Measurements from ENCODE around the gene RNF26. TPM values are rescaled to one million over a fixed set of nuclear protein-coding genes. Genes with fewer than 3 reads are reported as not detected.

Gene RNF26
- total and polyA plus RNA-seq, 2 donors (not counting 3 experiments of a cell fraction or from before 2014, with no cell fraction given), result 40.1 to 43.8 TPM

DNA sequence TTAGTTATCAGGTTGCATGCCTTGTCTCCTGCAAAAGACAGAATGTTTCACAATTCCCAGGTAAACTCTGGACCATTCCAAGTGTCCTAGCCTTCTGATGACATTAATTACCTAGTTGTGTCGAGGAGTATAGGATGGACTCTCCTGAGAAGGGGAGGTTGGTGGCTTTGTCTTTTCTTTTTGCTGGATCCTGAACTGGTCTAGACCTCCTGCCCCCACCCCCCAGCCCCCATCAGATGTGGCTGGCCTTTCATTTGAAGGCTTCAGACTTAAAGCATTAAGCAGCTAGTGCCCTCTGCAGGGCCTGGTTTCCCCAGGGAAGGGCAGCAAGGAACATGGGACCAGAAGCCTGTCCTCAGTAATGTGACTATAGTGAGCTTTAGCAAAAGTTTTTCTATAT lies 27.1 kb upstream of the RNF26 start:
- TF ChIP-seq FOS (IDR thresholded peaks at IDR 0.05; ENCODE audit: borderline replicate concordance, insufficient read depth, low read length) (no peak), POLR2AphosphoS5 (IDR thresholded peaks at IDR 0.05; ENCODE audit: insufficient read depth, low read depth, low read length) (peak; percentile 57), POLR2A (IDR thresholded peaks at IDR 0.05; ENCODE audit: low read depth, low read length) (peak; percentile 76), GATA2 (IDR thresholded peaks at IDR 0.05; ENCODE audit: insufficient read depth, insufficient read length, low read depth, low read length) (no peak), JUN (IDR thresholded peaks at IDR 0.05; ENCODE audit: borderline replicate concordance, insufficient read depth, insufficient read length, low read depth) (no peak), EZH2 (IDR thresholded peaks at IDR 0.05; ENCODE audit: borderline replicate concordance, low read depth, low read length, severe bottlenecking) (no peak), MYC (IDR thresholded peaks at IDR 0.05; ENCODE audit: low read depth, low read length) (no peak)
- TF ChIP-seq, protein P1, sequence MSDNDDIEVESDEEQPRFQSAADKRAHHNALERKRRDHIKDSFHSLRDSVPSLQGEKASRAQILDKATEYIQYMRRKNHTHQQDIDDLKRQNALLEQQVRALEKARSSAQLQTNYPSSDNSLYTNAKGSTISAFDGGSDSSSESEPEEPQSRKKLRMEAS (IDR thresholded peaks at IDR 0.05; ENCODE audit: insufficient read depth, insufficient read length), result no peak
- TF ChIP-seq, protein P2, sequence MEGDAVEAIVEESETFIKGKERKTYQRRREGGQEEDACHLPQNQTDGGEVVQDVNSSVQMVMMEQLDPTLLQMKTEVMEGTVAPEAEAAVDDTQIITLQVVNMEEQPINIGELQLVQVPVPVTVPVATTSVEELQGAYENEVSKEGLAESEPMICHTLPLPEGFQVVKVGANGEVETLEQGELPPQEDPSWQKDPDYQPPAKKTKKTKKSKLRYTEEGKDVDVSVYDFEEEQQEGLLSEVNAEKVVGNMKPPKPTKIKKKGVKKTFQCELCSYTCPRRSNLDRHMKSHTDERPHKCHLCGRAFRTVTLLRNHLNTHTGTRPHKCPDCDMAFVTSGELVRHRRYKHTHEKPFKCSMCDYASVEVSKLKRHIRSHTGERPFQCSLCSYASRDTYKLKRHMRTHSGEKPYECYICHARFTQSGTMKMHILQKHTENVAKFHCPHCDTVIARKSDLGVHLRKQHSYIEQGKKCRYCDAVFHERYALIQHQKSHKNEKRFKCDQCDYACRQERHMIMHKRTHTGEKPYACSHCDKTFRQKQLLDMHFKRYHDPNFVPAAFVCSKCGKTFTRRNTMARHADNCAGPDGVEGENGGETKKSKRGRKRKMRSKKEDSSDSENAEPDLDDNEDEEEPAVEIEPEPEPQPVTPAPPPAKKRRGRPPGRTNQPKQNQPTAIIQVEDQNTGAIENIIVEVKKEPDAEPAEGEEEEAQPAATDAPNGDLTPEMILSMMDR (IDR thresholded peaks at IDR 0.05; ENCODE audit: extremely low read depth in 1 of 2, insufficient read depth in 1 of 2, low read depth in 1 of 2, low read length in 2 of 2), result peak; percentile 4 to 41
- Histone ChIP-seq H2AFZ (ENCODE audit: low read depth, low read length) (no peak overlapping the region), H3K79me2 (ENCODE audit: control insufficient read depth, insufficient read depth, low read length) (peaks cover 11% of the 10 kb centered on the region), H4K20me1 (replicated peaks; ENCODE audit: control insufficient read depth, extremely low read depth, insufficient read depth, low read length) (no peaks in the 10 kb centered on the region), H3K27me3 (ENCODE audit: control insufficient read depth in 2 of 2, insufficient read depth in 2 of 2, low read length in 2 of 2) (no peaks in the 10 kb centered on the region), H3K4me3 (replicated peaks in 1 of 3; ENCODE audit: insufficient read depth in 1 of 3, low read depth in 1 of 3, low read length in 3 of 3) (no peak overlapping the region), H3K4me2 (ENCODE audit: insufficient read depth, low read length) (no peak overlapping the region), H3K36me3 (ENCODE audit: control insufficient read depth in 2 of 2, extremely low read depth in 1 of 2, insufficient read depth in 2 of 2, low read length in 2 of 2) (peaks cover 21 to 36% of the 10 kb centered on the region in 2 experiments), H3K9me3 (replicated peaks; ENCODE audit: control insufficient read depth, insufficient read depth, low read length) (no peaks in the 10 kb centered on the region), H3K9me1 (replicated peaks; ENCODE audit: control insufficient read depth, extremely low read depth, insufficient read depth, low read length) (no peaks in the 10 kb centered on the region), H3K9ac (replicated peaks; ENCODE audit: extremely low read depth, insufficient read depth, low read length) (no peak overlapping the region), H3K4me1 (ENCODE audit: control insufficient read depth, extremely low read depth, insufficient read depth, low read length) (peaks cover 2% of the 10 kb centered on the region), H3K27ac (ENCODE audit: insufficient read depth, low read depth, low read length) (no peak overlapping the region)
- no TSS peak for BruUV-seq (replicated peaks)
- intact Hi-C loops (cut with micrococcal nuclease), result loop anchor here (2.0 kb wide), 1 partner anchor 44 kb away; no protein-coding TSS in a partner anchor
- peak; percentile 39 for DNase-seq (ENCODE audit: low read depth, low spot score)
- dilution Hi-C loops (cut with MboI; ENCODE audit: extremely low pct_ligation_motif_present, low sequenced_read_pairs), result no loop called here
- POLR2A ChIA-PET, result interaction anchor here (1.1 to 5.5 kb wide), 5 partner anchors 9 to 212 kb away, joined by 3 to 17 read pairs (median 6); partner anchors contain the start of gene MCAM
- peak; percentile 72 for FAIRE-seq
- CTCF ChIA-PET, result interaction anchor here (0.5 to 9.7 kb wide), 16 partner anchors 12 to 258 kb away, joined by 3 to 136 read pairs (median 4); partner anchors contain the start of genes C1QTNF5, CBL and MCAM
